Retinal pigment epithelial cell (primary cell): ENCODE measurements around the gene DYRK2.

Experiments used
- DNase-seq: peaks from one replicate; pipeline ENCODE4 v3.0.0-alpha.2; 2010; ENCODE audit warnings: low read depth
- H3K4me3 ChIP-seq: 2 replicates; pipeline ENCODE4 v1.5.1; 2011; ENCODE audit warnings: mild to moderate bottlenecking, low read length, control low read depth, moderate library complexity
- TF ChIP-seq, protein P1 (sequence below): conservative IDR thresholded peaks from 2 replicates; pipeline ENCODE4 v1.5.1; 2011; ENCODE audit warnings: low read depth, low read length, control low read depth, inconsistent platforms

Gene DYRK2

GRCh38 chr12:67701121-67701520 is 52.6 kb downstream of the DYRK2 start:
- no peak overlapping the region for H3K4me3 ChIP-seq
- no peak for DNase-seq
- TF ChIP-seq, protein P1, sequence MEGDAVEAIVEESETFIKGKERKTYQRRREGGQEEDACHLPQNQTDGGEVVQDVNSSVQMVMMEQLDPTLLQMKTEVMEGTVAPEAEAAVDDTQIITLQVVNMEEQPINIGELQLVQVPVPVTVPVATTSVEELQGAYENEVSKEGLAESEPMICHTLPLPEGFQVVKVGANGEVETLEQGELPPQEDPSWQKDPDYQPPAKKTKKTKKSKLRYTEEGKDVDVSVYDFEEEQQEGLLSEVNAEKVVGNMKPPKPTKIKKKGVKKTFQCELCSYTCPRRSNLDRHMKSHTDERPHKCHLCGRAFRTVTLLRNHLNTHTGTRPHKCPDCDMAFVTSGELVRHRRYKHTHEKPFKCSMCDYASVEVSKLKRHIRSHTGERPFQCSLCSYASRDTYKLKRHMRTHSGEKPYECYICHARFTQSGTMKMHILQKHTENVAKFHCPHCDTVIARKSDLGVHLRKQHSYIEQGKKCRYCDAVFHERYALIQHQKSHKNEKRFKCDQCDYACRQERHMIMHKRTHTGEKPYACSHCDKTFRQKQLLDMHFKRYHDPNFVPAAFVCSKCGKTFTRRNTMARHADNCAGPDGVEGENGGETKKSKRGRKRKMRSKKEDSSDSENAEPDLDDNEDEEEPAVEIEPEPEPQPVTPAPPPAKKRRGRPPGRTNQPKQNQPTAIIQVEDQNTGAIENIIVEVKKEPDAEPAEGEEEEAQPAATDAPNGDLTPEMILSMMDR, result no peak

DNA sequence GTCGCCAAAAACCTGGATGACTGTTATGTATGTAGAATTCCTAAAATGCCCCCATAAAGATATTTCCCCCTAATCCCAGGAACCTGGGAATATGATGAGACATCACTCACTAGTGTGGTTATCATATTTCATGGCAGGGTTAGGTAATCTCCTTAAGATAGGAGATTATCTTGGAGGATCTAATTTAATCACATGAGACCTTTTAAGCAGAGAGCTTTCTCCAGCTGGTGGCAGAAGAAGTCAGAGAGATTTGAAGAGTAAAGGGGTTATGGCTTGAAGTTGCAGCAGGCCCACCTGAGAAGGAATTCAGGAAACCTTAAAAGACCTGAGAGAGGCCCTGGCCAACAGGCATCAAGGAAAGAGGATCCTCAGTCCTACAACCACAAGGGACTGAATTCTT is 53.6 kb downstream of the DYRK2 start:
- TF ChIP-seq, protein P1, result no peak
- no peak for DNase-seq
- H3K4me3 ChIP-seq, result no peak overlapping the region

DNA sequence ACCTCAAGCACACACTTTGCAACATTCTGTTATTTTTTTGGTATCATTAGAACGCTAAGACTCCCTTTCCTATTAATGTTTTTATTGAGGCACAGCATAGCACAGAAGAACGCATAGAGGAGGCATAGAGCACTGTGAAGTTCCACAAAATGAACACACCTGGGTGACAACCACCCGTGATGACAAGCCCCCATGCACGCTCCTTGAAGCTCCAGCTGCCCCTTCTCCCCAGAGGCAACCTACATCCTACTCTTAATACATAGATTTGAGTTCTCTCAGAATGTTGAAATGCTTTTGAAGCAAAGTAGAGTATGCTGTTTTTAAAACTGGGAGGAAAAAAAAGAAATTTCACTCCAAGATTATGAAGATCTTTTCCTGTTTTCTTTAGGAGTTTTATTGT is 55.5 kb downstream of the DYRK2 start:
- DNase-seq, result no peak
- H3K4me3 ChIP-seq, result no peak overlapping the region
- TF ChIP-seq, protein P1, result no peak

DNA sequence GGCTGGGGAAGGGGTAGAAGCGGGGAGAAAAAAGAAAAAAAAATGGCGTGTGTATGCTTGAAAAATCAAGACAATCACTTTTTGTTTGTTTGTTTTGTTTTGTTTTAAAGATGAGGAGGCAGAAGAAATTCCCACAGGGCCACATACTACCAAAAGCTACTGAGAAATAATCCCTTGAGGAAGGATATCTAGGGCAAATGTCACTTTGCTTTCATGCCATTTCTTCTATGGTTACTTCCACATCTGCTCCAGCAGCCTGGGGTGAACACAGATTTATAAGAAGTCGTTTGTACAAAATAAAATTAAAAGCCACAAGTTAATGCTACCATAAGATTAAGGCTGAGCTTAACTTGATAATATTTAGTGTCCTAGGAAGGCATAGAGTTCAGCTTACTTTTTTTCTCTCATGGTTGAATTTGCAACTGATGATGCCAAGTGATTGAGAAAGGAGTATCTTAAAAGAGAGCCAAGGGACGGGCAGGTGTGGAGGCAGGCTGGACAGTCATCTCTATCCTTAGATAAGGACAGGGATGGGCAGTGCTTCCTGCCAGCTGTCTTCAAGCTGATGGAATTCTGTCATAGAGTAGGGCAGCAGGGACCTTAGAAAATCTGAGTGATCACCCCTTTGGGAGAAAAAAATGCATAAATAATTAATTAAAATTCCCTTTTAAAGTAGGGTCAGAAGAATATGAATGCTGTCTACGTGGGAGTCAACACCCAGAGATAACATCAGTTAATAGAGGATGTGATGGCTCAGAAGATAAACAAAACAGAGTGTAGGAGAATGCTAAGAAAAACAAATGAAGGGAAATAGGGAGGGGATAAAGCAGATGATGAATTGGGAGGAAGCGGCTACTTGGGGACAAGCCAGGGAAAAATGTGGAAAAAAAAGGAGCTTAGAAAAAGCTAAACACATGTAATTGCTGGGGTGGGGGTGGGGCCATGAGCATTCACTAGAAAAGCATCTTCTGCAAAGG is 57.1 kb downstream of the DYRK2 start:
- DNase-seq, result no peak
- TF ChIP-seq, protein P1, result no peak
- H3K4me3 ChIP-seq, result no peak overlapping the region

GRCh38 chr12:67709367-67709954 is 60.9 kb downstream of the DYRK2 start:
- no peak for DNase-seq
- no peak overlapping the region for H3K4me3 ChIP-seq
- TF ChIP-seq, protein P1, result no peak

GRCh38 chr12:67710582-67710981 is 62.0 kb downstream of the DYRK2 start:
- DNase-seq, result no peak
- H3K4me3 ChIP-seq, result no peak overlapping the region
- TF ChIP-seq, protein P1, result no peak

DNA sequence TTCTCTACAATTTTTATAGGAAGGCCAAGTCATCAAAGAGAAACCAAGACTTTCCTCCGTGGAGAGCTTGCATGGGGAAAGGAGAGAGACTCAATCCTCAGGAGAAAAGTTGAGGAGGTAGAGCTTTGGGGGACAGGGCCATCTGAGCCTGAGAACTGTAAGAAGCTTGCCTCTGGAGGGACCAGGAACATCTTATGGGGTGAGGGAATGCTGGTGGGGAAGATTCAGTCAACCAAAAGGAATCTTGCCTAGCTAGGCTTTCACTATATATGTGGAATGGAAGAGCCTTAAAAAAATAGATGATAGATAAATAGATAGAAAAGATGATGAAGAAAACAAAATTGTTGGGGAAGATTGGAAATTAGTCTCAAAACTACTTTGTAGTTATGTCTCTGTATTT is 63.5 kb downstream of the DYRK2 start:
- TF ChIP-seq, protein P1, result no peak
- no peak overlapping the region for H3K4me3 ChIP-seq
- no peak for DNase-seq
